NCI-H1105 treated with DMSO at 0.1 percent for 48 hours (cell line): Measurements from ENCODE around the gene CYREN.
"Not testable (repeated sequence)": the region's sequence is repeated elsewhere in the genome, so short reads cannot be mapped to it uniquely, and the experiment has no call there.

Experiments used
- DNase-seq: peaks from one replicate; lab custom pipeline; 2025; lab: John Stamatoyannopoulos, UW

Gene CYREN

GRCh38 chr7:135177028-135177696, 6.7 kb upstream of the CYREN start:
- no peak for DNase-seq

DNA sequence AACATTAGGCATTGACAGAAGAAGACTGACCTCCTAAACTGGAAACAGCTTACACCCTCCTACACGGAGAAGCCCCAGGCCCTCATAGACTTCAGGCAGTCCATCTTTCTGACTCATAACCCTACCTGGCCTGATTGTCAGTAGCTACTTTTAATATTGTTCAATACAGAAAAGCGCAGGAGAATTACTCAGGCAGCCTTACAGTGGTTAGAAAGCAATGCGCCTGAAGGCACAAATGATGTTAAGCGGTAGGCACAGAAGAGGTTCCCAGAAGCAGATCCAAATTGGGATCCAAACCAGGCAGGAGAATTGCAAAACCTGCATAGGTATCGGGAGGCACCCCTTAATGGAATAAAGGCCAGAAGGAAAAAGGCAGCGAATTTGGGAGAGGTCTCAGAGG, 5.4 kb upstream of the CYREN start:
- DNase-seq = no peak

- DNase-seq = no peak
These were observed 4.4 kb upstream of the CYREN start for GRCh38 chr7:135174941-135175340.

GRCh38 chr7:135173916-135174315, 3.4 kb upstream of the CYREN start:
- DNase-seq = not testable (repeated sequence)

GRCh38 chr7:135171581-135172291, 1.2 kb upstream of the CYREN start:
- not testable (repeated sequence) for DNase-seq

GRCh38 chr7:135170998-135171481, 533 bp upstream of the CYREN start:
- not testable (repeated sequence) for DNase-seq

DNA sequence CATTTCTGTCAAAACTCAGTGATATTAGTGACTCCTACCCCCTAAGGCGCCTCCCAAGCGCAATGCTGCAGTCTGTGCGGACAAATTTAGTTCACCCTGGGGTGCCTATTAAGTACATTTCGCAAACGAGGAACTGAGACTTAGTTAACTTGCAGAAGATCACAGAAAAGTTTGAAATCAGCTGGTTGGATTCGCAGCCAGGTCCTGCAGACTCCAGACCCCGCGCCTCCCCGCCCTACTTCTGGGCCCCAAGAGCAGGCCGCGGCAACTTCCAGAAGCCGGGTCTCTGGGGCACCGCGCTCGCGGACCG, 588 bp downstream of the CYREN start:
- DNase-seq = no peak

DNA sequence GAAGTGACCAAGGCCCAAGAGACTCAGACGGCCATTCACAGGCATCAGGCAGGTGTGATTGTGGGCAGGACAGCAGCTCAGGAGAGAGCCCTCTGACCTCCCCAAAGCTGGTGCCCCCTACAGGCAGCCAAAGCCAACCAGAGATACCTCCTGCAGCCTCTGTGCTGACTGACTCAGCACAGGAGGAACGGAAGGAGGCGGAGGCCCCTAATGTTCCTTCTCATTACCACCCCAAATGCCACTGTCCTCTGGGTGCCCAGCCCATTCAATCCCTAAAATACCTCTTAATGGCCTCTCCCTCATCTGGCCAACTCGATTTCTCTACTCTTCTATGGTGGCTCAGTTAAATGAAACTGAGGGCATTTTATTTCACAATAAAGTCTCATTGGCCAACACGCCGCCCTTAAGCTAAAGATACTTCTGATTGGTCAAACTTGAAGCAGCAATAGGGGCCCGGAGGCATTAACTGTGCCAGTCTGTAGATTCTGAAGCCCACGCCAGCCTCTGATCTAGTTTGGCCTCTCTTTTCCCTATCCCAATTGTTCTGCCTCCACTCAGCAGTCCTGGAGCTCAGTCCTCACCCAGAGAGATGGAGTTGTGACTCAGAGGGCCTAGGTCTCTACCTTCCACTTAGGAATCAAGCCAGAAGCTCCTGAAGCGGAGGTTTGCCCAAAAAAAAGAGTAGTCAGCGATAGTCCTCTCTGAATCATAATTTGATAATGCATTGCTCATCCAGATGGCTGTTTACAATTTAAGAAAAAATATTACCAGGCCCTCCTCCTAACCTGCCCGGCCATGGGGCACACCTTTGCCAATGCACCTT, 1.2 kb downstream of the CYREN start:
- no peak for DNase-seq

DNA sequence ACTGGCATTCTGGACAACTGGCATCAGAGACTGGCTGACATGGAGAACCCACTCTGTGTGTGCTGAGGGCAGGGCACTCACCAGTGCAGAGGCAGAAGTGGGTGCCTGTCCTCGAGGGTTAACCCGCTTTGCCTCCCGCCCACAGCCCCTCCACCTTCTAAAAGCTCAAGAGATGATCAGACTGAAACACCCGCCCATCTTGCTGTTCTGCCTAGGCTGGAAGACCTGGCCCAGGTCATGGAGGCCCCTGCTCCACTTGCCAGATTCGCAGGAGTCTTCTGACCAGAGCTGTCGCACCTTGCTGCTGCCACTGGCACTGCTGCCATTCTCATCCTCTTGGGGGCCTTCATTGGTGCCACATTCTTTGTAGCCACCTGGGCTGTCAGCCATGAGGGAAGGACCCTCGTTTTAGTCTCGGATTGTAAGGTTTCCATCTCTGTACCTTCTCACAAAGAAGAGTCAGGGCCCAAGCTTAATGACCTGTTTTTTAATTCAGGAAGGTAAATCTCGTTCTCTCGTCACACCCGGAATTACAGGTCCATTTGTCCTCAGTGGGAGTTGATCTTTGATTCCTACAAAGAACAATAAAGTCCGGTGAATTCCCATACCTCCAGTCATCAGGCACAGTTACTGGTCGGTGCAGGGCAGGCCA, 1.9 kb downstream of the CYREN start:
- DNase-seq = no peak

- no peak for DNase-seq
These were observed 2.5 kb downstream of the CYREN start for GRCh38 chr7:135168001-135168400.

- no peak for DNase-seq
These were observed 3.1 kb downstream of the CYREN start for GRCh38 chr7:135167365-135167917.

GRCh38 chr7:135166338-135166990, 4.0 kb downstream of the CYREN start:
- no peak for DNase-seq

- no peak for DNase-seq
These were observed 4.6 kb downstream of the CYREN start for GRCh38 chr7:135165862-135166261.

DNA sequence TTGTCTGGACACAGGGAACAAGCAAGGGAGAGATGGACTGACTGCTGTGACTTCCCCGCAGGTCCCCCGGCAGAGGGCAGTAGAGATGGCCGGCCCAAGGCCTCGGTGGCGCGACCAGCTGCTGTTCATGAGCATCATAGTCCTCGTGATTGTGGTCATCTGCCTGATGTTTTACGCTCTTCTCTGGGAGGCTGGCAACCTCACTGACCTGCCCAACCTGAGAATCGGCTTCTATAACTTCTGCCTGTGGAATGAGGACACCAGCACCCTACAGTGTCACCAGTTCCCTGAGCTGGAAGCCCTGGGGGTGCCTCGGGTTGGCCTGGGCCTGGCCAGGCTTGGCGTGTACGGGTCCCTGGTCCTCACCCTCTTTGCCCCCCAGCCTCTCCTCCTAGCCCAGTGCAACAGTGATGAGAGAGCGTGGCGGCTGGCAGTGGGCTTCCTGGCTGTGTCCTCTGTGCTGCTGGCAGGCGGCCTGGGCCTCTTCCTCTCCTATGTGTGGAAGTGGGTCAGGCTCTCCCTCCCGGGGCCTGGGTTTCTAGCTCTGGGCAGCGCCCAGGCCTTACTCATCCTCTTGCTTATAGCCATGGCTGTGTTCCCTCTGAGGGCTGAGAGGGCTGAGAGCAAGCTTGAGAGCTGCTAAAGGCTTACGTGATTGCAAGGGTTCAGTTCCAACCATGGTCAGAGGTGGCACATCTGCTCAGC, 6.0 kb downstream of the CYREN start:
- no peak for DNase-seq

GRCh38 chr7:135162382-135163001, 8.0 kb downstream of the CYREN start:
- no peak for DNase-seq

GRCh38 chr7:135161669-135162068, 8.8 kb downstream of the CYREN start:
- no peak for DNase-seq

DNA sequence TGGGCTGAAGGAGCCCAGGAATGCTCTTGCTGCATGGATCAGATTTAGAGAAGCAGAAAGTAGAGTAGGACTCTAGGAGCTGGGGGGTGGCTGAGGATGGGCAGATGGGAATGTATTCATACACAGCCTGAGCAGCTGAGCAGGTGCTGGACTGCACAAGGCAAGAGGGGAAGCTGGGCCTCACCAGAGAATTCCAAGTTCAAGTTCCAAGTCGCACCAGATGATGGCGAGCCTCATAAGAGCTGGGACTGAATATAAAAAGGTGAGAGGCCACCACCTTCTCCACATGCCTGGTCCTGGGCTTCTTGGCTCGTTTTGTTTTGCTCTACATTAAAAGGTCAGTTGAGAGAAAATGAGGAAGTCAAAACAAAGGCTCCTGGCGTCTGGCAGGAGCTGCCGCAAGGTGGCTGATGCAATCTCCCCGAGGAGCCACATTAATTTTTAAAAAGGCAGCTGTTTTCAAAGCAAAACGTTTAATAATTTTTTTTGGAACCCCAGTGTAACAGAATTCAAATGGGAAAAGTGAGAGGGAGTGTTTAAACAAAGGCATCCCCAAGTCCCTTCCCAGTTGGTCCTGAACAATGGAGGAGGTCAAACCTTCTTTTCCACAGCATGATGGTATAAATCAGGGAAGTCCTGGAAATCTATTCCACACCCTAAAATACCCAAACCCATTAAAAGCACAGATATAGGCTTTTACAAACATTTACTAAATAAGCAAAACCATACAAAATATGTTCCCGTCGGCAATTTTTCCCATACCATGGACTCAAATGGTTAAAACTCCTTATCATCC, 9.5 kb downstream of the CYREN start:
- DNase-seq = no peak

DNA sequence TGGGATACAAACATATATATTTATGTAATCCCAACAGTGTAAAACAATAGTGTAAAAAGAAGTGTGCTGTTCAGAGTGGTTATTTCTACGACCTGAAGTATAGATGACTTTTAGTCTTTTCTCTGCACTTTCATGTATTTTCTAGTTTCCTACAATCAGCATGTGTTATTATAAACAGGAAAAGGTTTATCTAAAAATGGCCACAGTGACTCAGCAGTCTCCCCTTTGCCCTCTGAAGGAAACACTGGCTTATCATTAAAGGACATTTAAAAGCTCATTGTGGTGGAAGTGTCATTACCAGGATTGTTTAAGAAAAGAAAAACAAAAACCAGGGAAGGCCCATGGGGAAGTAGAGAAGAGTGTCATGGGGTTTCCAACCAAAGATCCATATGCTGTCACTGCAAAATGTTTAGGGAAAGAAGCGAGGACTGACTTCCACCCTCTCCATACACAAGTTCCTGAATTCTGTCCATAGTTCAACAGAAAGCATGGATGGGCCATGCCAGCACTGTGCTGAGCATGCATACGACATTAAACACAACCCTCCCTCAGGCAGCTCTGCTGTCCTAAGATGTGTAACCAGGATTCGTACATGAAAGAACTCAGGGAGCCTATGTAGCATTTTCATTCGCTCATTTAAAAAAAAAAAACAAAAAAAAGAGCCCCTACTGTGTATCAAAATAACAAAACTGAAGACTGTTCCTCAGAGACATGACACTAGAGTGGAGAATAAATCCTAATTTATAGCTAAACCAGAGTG, 10.2 kb downstream of the CYREN start:
- no peak for DNase-seq
